Measurements from ENCODE around the gene NUBPL.
"Not testable (repeated sequence)": the region's sequence is repeated elsewhere in the genome, so short reads cannot be mapped to it uniquely, and the experiment has no call there.

NUBPL gene

DNA sequence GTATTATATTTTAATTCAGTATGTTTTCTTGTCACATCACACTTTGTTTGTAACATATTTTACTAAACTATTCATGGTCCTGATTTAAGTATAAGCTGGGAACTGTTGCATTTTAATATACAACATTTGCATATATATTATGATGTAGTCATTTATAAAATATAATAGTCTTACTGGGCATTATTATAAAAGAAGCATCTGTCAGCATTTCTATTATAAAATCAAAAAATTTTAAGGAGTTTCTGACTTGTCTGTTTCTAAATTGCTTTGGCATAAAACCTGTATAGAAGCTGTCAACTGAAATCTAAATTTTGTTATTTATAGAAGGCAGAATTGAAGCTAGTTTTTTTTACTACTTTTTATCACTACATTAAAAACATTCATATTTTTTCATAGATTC is 166.6 kb downstream of the NUBPL start:
- DNase-seq: no peak

DNA sequence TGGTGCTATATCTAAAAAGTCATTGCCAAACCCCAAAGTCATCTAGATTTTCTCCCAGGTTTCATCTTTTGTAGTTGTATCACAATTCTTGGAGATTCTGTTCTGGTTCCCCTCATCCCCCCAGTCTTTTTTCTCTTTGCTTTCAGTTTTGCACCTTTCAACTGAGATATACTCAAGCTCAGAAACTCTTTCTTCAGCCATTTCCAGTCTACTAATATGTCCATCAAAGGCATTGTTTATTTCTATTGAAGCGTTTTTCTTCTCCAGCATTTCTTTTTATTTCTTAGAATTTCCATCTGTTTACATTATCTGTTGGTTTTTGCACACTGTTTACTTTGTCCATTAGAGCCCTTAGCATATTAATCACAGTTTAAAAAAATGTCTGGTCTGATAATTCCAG is 179.5 kb downstream of the NUBPL start:
- DNase-seq: no peak

DNA sequence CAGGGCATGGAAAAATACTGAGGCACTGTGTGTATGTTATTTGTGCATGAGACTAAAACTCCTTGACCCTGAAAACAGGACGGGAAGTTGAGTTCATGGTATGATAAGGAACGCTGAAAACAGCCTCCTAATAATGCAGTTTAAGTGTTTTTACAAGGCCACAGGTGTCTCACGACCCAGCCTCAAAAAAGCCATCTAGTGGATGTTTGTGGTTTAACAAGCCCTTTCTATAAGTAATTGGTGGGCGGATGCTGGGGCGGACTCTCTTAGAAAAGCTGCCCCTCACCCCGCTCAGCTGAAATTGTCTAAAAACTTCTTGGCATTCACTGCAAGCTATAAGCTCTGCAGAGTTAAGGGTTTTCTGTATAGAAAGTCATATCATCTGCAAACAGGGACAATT is 184.5 kb downstream of the NUBPL start:
- DNase-seq: no peak

DNA sequence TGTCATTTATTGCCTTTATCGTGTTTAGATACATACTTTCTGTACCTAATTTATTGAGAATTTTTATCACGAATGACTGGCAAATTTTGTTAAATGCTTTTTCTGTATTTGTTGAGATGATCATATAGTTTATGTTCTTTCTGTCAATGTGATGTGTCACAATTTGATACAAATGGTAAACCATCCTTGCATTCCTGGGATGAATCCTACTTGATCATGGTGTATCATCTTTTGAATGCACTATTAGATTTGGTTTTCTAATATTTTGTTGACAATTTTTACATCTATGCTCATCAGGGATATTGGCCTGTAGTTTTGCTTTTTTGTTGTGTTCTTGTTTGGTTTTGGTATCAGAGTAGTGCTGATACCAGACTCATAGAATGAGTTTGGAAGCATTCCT is 185.1 kb downstream of the NUBPL start:
- no peak for DNase-seq

DNA sequence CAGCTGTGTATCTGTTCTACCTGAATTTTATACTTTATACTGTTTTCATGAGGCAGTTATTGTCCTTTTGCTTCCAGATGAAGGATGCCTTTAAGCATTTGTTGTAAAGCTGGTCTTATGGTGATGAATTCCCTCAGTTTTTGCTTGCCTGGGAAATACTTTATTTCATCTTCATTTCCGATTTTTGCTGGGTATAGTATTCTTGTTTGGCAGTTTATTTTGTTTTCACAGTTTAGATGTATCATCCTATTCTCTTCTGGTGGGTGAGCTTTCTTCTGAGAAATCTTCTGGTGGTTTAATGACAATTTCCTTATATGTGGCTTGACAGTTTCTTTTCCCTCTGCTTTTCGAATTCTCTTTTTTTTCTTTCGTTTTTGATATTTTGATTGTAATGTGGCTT is 188.1 kb downstream of the NUBPL start:
- no peak for DNase-seq

DNA sequence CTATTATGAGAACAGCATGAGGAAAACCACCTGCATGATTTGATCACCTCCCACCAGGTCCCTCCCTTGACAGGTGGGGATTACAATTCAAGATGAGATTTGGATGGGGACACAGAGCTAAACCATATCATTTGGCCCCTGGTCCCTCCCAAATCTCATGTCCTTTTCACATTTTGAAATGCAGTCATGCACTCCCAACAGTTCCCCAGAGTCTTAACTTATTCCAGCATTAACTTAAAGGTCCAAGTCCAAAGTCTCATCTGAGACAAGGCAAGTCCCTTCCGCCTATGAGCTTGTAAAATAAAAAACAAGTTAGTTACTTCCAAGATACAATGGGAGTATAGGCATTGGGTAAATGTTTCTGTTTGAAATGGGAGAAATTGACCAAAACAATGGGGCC is 189.8 kb downstream of the NUBPL start:
- DNase-seq: not testable (repeated sequence)

DNA sequence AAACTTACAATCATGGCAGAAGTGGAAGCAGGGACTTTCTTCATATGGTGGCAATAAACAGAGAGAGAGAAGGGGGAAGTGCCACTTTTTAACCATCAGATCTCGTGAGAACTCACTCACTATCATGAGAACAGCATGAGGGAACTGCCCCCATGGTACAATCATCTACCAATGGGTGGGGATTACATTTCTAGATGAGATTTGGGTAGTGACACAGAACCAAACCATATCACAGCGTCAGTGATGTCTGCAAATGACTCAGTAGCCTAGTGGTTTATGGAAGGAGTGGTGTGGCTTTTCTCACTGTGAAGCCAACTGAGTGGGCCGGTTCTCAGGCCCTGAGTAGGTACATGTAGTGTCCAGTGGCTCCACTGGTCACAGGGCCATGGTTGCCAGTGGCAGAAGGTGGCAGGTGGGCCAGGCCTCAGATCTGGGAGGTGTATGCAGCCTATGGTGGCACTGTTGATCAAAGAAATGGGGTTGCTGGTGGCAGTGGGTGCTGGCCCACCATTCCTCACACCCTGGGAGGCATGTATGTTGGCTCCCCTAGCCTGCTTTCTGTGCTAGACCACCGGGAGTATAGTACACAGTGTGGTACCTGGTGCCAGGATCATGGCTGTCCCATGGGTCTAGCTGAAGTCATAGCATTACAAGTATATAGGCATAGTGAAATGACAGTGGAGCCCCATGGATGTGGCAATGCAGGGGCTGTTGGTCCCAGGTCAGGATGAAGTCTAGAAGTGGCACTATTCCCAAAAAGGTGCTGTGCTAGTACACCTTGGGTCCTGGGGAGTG is 191.9 kb downstream of the NUBPL start:
- DNase-seq: no peak

DNA sequence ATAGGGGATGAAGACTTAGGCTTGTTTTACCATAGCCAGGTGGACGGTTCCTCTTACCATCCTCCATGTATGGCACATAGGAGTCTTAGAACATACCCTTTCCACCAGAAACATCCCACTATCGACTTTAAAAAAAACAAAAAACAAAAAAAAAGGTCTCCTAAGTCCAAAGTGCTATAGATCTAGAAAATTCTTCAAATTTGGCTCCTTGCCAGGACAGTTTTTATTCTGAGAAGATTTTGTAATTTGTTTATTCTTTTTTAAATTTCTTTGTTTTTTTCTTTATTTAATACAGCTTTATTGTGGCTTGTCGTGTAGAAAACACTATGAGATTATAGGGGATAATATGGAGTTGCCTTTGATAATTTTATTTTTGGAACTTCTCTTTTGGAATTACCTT is 197.7 kb downstream of the NUBPL start:
- no peak for DNase-seq

DNA sequence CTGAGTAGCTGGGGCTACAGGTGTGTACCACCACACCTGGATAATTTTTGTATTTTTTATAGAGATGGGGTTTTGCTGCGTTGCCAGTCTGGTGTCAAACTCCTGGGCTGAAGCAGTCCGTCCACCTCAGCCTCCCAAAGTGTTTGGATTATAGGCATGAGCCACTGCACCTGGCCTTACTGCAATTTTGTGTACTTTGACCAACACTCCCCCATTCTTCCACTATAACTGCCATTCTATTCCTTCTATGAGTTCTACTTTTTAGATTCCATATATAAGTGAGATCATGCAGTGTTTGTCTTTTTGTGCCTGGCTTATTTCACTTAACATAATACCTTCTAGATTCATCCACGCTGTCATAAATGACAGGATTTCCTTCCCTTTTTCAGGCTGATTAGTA is 199.1 kb downstream of the NUBPL start:
- no peak for DNase-seq

DNA sequence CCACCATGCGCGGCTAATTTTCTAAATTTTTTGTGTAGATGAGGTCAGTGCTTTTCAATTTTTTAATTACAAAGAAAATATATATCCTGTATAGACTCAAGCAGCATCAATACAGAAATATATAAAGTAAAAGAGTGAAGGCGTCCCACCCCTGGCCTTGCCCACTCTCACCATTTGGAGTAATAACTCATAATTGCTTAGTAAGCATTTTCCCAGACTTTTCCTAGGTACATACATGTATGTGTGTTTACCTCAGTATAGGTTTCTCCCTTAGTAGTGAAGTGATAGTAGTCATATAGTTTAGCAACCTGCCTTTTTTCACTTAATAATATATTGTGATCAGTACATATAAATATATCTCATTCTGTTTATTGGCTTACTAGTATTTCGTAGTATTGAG is 200.1 kb downstream of the NUBPL start:
- DNase-seq: no peak

DNA sequence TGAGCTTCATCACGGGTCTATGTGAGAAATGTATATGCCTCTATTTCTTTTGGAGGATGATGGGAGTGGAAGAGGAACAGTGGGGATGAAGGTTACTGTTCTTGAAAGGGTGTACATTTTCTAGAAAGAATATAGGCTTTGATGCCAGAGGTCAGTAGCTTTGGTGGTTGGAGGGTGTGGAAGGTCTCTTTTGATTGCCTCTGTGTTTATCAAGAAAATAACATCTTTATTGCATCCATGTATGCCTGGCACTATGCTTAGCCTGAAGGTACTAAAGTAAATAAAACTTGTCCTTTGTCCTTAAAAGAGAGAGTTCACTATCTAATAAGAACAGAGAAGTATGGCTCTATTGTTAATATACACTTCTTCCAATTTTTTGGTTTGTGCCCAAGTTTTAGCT is 201.8 kb downstream of the NUBPL start:
- DNase-seq: no peak

DNA sequence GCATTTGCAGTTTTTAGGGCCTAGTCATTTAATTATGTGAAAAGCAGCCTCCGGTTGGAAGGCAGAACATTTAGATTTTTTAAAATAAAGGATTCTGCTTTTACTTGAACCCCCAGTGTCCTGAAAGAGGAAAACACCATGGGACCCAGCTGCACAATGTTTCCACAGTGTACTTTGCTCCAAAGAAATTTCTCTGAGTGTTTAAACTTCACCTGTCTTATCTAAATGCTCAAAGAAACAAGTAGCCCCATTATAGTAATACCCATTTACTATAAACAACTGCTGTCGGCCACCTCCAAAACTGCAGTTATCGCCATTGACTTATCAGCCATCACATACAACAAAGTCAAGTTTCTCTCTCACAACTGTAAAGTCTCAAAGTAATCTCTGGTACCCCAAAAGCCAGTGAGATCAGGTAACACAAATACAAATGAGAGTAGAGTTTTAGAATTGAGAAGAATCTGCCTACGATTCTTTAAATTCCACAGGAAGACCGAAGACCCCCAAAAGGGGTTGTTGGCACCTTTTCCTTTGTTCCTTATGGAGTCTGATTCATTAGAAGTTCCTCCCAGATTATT is 205.2 kb downstream of the NUBPL start:
- no peak for DNase-seq

DNA sequence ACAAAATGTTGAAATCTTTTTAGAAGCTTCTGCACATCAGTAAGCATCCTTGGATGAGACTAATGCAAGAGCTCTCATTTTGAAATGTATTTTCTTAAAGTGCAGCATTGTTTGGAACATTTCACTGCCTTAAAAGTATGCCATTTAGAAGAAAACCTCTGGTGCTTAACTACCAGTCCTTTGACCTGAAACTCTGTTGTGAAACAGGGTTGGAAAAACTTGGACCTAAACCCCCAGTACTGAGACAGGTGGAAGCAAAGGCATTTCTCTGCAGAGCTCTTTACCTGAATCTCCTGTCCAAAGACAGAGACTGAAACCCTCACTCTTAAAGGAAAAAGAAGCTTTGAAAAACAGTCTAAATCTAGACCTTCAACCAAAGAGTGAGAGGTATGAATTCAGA is 207.2 kb downstream of the NUBPL start:
- DNase-seq: no peak

DNA sequence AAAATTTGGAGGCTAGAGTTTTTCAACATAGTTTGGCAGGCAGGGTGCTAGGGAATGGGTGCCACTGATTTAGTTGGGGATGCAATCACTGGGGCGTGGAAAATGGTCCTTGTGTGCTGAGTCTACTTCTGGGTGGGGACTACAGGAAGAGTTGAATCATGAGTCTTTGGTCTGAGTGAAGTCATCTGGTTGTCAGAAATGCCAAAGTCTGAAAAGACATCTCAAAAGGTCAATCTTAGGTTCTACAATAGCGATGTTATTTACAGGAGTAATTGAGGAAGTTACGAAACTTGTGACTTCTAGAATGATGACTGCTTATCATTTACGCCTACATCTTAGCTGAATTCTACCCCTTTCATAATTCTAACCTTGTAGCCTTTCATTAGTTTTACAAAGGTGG is 209.1 kb downstream of the NUBPL start:
- DNase-seq: no peak

DNA sequence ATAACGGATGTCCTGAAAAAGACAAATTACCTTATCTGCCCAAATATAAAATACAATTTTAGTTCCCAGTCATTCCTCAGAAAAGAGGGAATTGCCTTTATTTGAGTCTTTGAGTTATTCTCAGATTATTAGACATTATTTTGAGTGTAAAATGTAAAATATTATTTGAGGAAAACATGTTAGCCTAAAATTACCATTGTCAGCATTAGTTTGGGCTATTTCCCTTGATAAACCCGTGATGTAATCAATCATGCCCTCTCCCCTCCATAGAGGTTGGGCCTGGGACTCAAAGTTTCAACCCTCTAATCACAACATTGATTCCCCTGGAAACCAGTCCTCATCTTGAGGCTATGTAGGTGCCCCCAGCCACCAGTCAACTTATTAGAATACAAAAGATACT is 213.4 kb downstream of the NUBPL start:
- DNase-seq: no peak

DNA sequence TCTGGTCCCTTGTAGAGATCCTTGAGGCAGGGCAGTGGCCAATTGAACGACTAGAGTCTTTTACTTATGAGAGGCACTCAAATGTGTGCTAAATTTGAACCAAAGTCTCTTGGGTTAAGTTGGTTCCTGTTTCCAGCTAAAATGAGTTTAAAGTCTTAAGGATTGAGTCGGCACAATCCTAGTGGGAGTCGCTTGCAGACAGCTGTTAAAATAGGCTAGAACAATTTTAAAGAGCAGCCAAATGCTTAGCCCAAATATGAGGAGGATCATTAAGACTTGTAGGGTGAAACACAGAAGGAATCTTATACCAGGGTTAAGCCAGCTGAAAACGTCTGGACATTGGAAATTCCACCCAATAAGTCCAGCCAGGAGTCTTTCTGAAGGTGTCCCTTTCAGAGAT is 216.1 kb downstream of the NUBPL start:
- no peak for DNase-seq

DNA sequence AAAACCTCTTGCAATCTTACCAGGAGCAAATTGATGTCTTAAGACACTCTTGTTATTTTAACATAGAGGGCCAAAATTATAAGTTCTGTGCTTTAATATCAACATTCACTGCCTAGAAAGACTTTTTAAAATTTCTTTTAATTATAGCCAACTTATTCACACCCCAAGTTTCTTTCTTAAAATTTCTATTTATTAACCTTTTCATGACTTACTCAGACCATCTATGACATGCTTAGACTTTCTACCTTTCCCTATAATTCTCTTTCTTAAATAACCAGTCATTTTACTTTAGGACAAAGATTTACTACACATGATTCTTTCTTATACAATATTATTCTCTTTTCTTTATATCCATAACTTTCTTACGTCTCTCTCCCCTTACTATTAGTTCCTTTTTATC is 220.4 kb downstream of the NUBPL start:
- DNase-seq: no peak

DNA sequence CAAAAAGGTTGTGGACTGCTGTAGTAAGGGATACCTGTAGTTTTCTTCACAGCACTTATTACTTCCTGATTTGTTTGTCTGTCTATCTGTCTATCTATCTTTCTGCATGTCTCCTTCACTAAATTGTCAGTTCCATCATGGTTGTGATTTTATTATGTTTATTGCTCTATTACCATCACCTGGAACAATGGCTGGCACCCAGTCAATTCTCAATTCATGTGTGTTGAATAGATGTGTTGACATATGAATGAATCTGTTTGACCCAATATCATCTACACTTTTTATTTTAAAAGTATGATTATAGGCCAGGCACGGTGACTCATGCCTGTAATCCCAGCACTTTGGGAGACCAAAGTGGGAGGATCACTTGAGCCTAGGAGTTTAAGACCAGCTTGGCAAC is 224.4 kb downstream of the NUBPL start:
- no peak for DNase-seq

DNA sequence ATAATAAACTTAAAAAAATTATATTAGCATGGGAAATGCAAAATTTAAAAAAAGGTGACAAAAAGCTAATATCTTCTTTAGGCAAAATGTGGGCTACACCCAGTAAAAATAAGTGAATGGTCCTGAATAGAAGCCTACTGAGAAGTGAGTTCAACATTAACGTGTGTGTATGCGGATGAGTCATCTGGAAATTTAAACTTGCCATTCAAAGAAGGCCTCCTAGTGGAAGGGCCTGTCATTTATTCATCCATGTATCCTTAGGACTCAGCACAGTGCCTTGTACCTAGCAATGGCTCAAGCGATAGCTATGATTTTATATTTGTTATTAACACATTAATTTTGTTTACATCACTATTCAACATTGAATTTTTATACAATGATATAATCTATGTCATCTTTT is 226.2 kb downstream of the NUBPL start:
- no peak for DNase-seq

DNA sequence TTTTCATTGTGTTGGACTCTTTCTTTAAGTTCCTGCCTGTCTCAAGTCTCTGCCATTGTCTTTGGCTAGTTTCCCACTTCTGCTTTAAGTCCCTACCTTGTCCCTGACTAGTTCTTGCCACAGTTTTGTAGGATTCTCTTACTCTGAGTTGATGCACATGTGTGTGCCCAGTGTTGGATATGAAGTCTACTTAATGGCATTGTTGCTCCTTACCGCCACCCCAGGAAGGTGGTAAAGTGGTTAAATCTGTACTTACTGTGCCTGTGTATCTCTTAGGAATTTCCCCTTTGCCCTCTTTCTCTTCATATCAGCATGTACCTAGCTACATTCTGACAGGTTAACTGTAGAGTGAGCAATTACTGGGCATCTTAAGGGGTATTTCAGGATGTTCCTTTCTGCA is 227.1 kb downstream of the NUBPL start:
- no peak for DNase-seq

DNA sequence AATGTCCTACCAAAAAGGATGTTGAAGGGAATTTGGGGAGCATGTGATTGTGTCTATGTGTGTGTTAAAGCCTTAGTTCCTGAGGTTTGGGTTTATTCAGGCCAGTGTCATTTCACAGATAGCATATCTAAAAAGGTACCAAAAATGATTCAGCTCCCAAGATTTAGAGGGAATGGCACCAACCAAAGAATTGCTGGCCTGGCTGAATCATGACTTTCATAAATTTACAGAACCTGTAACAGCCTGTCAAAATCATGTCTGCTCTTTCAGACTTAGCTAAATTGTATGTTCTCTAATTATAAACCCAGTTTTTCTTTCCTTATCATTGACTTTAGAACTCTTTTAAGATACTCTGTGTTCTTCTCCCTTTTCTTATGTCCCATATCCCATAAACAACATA is 231.5 kb downstream of the NUBPL start:
- DNase-seq: no peak

DNA sequence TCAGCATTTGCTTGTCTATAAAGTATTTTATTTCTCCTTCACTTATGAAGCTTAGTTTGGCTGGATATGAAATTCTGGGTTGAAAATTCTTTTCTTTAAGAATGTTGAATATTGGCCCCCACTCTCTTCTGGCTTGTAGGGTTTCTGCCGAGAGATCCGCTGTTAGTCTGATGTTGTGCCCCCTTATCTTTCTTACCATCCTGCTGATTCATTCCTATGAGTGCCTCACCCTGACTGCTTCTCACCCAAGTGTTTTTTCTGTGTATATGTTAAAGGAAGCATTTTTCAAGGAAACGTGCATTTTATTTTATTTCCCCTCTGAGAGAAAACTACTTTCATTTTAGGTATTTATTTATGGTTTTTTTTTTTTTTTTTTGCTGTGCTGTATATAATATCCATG is 236.7 kb downstream of the NUBPL start:
- DNase-seq: not testable (repeated sequence)

DNA sequence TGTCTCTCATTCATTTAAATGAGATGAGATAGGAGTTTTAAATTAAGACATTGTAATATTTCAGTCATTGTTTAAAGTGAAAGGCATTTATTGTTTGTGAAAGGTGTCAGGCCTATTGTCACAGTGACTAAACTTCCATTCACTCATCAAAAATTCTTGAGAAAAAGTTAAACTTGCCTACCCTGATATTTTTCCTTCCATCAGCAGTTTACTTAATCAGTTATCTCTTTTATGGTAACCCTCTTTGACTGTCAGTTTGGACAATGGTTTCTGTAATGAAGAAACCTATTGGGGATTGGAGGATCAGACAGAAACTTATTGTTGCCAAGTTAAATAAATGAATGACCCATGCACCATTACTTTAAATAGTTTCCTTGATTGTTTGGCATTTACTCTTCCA is 241.6 kb downstream of the NUBPL start:
- DNase-seq: no peak

DNA sequence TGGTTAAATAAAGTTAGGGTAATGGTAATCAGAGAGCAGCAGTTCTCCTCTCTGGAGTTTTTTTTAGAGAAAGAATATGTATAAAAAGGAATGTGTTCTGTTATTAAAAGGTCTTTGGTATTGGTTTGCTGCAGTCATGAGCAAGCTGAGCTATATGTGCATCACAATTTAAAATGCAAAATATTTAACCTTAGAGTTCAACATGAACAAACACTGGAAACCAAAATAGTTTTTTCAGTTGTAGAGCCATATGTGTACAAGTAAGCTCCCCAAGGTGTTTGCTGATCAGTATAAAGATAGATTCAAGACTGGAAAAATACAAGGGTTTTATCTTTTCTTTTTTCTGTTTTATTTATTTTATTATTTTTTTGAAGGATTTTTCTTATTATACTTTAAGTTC is 245.0 kb downstream of the NUBPL start:
- DNase-seq: no peak

All from amygdala (tissue), 56 donors.